Measurements from ENCODE around the gene NEURL1. TPM values are rescaled to one million over a fixed set of nuclear protein-coding genes. Genes with fewer than 3 reads are reported as not detected.
A peak's percentile ranks its signal among the peaks of the same experiment; 100 is the strongest.

The NEURL1 gene
- total RNA-seq, 1 donor, result 0.27 TPM

DNA sequence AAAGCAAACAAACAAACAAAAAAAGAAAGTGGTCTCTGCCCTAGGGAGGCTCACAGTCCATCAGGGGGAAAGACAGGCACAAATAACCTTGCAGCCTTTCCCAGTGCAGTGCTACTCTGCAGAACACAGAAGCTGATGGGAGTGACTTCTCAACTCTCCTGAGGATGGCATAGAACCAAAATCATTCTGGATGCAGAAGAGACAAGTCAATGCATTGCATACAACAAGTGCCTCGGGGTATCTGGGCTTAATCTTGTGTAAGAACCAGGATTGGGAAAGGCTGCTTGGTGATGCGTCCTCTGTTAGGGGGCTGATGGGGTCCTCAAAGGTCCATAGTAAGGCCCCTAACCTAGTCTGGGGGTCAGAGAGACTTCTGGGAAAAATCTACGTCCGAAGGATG, 68.9 kb downstream of the NEURL1 start:
- DNase-seq (ENCODE audit: low read depth), result no peak
- no peak overlapping the region for H3K4me3 ChIP-seq (ENCODE audit: low read depth, low read length)
- TF ChIP-seq CTCF (IDR thresholded peaks at IDR 0.05; ENCODE audit: insufficient read depth, low read length), result no peak

DNA sequence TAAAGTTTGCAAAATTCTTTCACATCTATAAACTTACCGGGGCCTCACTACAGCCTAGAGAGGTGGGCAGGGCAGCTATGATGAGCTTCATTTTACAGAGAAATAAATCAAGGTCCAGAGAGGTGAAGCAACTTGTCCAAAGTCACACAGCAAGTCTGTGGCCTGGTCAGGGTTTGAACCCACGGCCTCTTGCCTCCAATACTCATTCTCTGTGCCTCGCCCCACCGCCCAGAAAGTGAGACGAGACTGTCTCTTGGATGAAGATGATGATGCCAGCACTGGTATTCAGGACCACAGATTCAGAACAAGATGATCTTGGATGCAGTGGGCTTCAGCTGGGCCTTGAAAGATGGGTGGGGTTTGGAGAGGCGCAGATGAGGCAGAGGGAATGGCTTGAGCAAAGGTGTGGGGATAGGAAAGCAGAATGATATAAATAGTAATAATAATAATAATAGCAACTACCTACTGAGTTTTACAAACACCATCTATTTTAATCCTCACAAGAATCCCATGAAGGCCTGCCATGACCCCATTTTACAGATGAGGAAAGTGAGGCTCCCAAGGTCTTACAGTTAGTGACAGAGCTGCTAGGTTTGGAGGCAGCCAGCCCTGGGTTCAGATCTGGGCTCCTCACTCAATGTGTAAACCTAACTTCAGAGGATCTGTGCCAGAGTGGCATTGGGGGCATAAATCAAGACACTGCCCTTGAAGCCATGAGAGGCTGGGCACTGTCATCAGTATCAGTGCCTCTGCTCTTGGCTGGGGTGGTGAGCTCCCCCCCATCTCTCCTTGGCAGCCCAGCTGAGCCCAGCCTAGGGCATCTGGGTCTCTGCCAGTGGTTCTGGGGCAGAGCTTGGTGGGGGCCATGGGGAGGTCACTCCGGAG, 70.0 kb downstream of the NEURL1 start:
- H3K4me3 ChIP-seq (ENCODE audit: low read depth, low read length), result no peak overlapping the region
- TF ChIP-seq CTCF (IDR thresholded peaks at IDR 0.05; ENCODE audit: insufficient read depth, low read length), result no peak
- no peak for DNase-seq (ENCODE audit: low read depth)

- no peak overlapping the region for H3K4me3 ChIP-seq (ENCODE audit: low read depth, low read length)
- TF ChIP-seq CTCF (IDR thresholded peaks at IDR 0.05; ENCODE audit: insufficient read depth, low read length), result no peak
- DNase-seq (ENCODE audit: low read depth), result no peak
These were observed 70.6 kb downstream of the NEURL1 start for GRCh38 chr10:103564116-103564501.

GRCh38 chr10:103564776-103565520, 71.4 kb downstream of the NEURL1 start:
- DNase-seq (ENCODE audit: low read depth), result no peak
- no peak overlapping the region for H3K4me3 ChIP-seq (ENCODE audit: low read depth, low read length)
- peak; percentile 68 for TF ChIP-seq CTCF (IDR thresholded peaks at IDR 0.05; ENCODE audit: insufficient read depth, low read length)

- peak; percentile 33 for DNase-seq (ENCODE audit: low read depth)
- no peak overlapping the region for H3K4me3 ChIP-seq (ENCODE audit: low read depth, low read length)
- no peak for TF ChIP-seq CTCF (IDR thresholded peaks at IDR 0.05; ENCODE audit: insufficient read depth, low read length)
These were observed 73.0 kb downstream of the NEURL1 start for GRCh38 chr10:103566536-103566935.

- no peak overlapping the region for H3K4me3 ChIP-seq (ENCODE audit: low read depth, low read length)
- DNase-seq (ENCODE audit: low read depth), result no peak
- no peak for TF ChIP-seq CTCF (IDR thresholded peaks at IDR 0.05; ENCODE audit: insufficient read depth, low read length)
These were observed 75.0 kb downstream of the NEURL1 start for GRCh38 chr10:103568505-103568904.

Data from fibroblast of the aortic adventitia (primary cell).